Measurements from ENCODE around the gene PLA2G5.
A peak's percentile ranks its signal among the peaks of the same experiment; 100 is the strongest.

Gene PLA2G5

GRCh38 chr1:20090119-20090518, 20.1 kb downstream of the PLA2G5 start:
- DNase-seq (ENCODE audit: low spot score): no peak

- no peak for DNase-seq (ENCODE audit: low spot score)
Measured at GRCh38 chr1:20090641-20091040, 20.6 kb downstream of the PLA2G5 start.

GRCh38 chr1:20093303-20093702, 23.3 kb downstream of the PLA2G5 start:
- no peak for DNase-seq (ENCODE audit: low spot score)

GRCh38 chr1:20093940-20094391, 24.0 kb downstream of the PLA2G5 start:
- DNase-seq (ENCODE audit: low spot score): no peak

- DNase-seq (ENCODE audit: low spot score): no peak
Measured at GRCh38 chr1:20095564-20096434, 25.8 kb downstream of the PLA2G5 start.

GRCh38 chr1:20096840-20097447, 26.9 kb downstream of the PLA2G5 start:
- DNase-seq (ENCODE audit: low spot score): no peak

GRCh38 chr1:20099533-20099932, 29.5 kb downstream of the PLA2G5 start:
- no peak for DNase-seq (ENCODE audit: low spot score)

- DNase-seq (ENCODE audit: low spot score): peak; percentile 46
Measured at GRCh38 chr1:20100632-20101355, 30.8 kb downstream of the PLA2G5 start.

GRCh38 chr1:20102875-20103274, 32.9 kb downstream of the PLA2G5 start:
- no peak for DNase-seq (ENCODE audit: low spot score)

- DNase-seq (ENCODE audit: low spot score): no peak
Measured at GRCh38 chr1:20105856-20106255, 35.9 kb downstream of the PLA2G5 start.

GRCh38 chr1:20107351-20107750, 37.4 kb downstream of the PLA2G5 start:
- no peak for DNase-seq (ENCODE audit: low spot score)

- no peak for DNase-seq (ENCODE audit: low spot score)
Measured at GRCh38 chr1:20107796-20108195, 37.8 kb downstream of the PLA2G5 start.

- no peak for DNase-seq (ENCODE audit: low spot score)
Measured at GRCh38 chr1:20108366-20109123, 38.6 kb downstream of the PLA2G5 start.

GRCh38 chr1:20109223-20109856, 39.3 kb downstream of the PLA2G5 start:
- DNase-seq (ENCODE audit: low spot score): no peak

- no peak for DNase-seq (ENCODE audit: low spot score)
Measured at GRCh38 chr1:20110679-20111078, 40.7 kb downstream of the PLA2G5 start.

- no peak for DNase-seq (ENCODE audit: low spot score)
Measured at GRCh38 chr1:20111452-20111851, 41.5 kb downstream of the PLA2G5 start.

GRCh38 chr1:20112279-20113000, 42.4 kb downstream of the PLA2G5 start:
- DNase-seq (ENCODE audit: low spot score): no peak

GRCh38 chr1:20114021-20114648, 44.1 kb downstream of the PLA2G5 start:
- DNase-seq (ENCODE audit: low spot score): no peak

GRCh38 chr1:20115479-20115878, 45.5 kb downstream of the PLA2G5 start:
- no peak for DNase-seq (ENCODE audit: low spot score)

- no peak for DNase-seq (ENCODE audit: low spot score)
Measured at GRCh38 chr1:20115916-20116315, 45.9 kb downstream of the PLA2G5 start.

All from hepatic stellate cell (primary cell).